ENCODE results near the gene SLC43A2. TPM values are rescaled to one million over a fixed set of nuclear protein-coding genes. Genes with fewer than 3 reads are reported as not detected.

Gene SLC43A2
- total and polyA plus RNA-seq, 4 donors: 0.63 to 7.9 (median 4.7) TPM

- Histone ChIP-seq H3K4me3 (ENCODE audit: low read depth in 1 of 3, low read length in 3 of 3) (no peak overlapping the region), H3K9me3 (ENCODE audit: control insufficient read depth in 4 of 4, low read length in 3 of 4) (no peaks in the 10 kb centered on the region), H3K9ac (ENCODE audit: low read depth in 1 of 2, low read length in 2 of 2) (no peak overlapping the region), H3K36me3 (ENCODE audit: control insufficient read depth in 4 of 4, insufficient read depth in 3 of 4, low read depth in 1 of 4, low read length in 3 of 4) (no peaks in the 10 kb centered on the region), H3K4me1 (ENCODE audit: control insufficient read depth in 4 of 4, insufficient read depth in 4 of 4, low read length in 3 of 4) (peaks cover 0 to 4% (median 0%) of the 10 kb centered on the region in 4 donors), H3K27me3 (ENCODE audit: control insufficient read depth in 4 of 4, insufficient read depth in 4 of 4, low read length in 3 of 4) (no peaks in the 10 kb centered on the region), H3K27ac (ENCODE audit: low read depth in 1 of 2, low read length in 2 of 2) (peak overlapping the region in 1 of 2 donors; percentile 3)
- TF ChIP-seq NR2F2 (IDR thresholded peaks at IDR 0.05): no peak
- TF ChIP-seq REST (IDR thresholded peaks at IDR 0.05): no peak
- TF ChIP-seq FOXA2 (IDR thresholded peaks at IDR 0.05): no peak
- TF ChIP-seq JUND (IDR thresholded peaks at IDR 0.05): no peak
- TF ChIP-seq FOXA1 (IDR thresholded peaks at IDR 0.05): no peak
- TF ChIP-seq TAF1 (conservative IDR thresholded peaks at IDR 0.05): no peak
- no peak for TF ChIP-seq ZBTB33 (IDR thresholded peaks at IDR 0.05)
- TF ChIP-seq EGR1 (IDR thresholded peaks at IDR 0.05; ENCODE audit: low read depth in 2 of 2): no peak
- 93% methylated on average over 33 of the region's 33 CpGs for WGBS
- no peak for DNase-seq (ENCODE audit: low spot score)
Measured at GRCh38 chr17:1588821-1589585, 39.6 kb downstream of the SLC43A2 start.

- Histone ChIP-seq H3K27ac (ENCODE audit: low read depth in 1 of 2, low read length in 2 of 2) (no peak overlapping the region), H3K36me3 (ENCODE audit: control insufficient read depth in 4 of 4, insufficient read depth in 3 of 4, low read depth in 1 of 4, low read length in 3 of 4) (no peaks in the 10 kb centered on the region), H3K4me3 (ENCODE audit: low read depth in 1 of 3, low read length in 3 of 3) (no peak overlapping the region), H3K4me1 (ENCODE audit: control insufficient read depth in 4 of 4, insufficient read depth in 4 of 4, low read length in 3 of 4) (peaks cover 0 to 4% (median 2%) of the 10 kb centered on the region in 4 donors), H3K27me3 (ENCODE audit: control insufficient read depth in 4 of 4, insufficient read depth in 4 of 4, low read length in 3 of 4) (no peaks in the 10 kb centered on the region), H3K9ac (ENCODE audit: low read depth in 1 of 2, low read length in 2 of 2) (no peak overlapping the region), H3K9me3 (ENCODE audit: control insufficient read depth in 4 of 4, low read length in 3 of 4) (no peaks in the 10 kb centered on the region)
- TF ChIP-seq MAX (IDR thresholded peaks at IDR 0.05) (no peak), FOXA2 (IDR thresholded peaks at IDR 0.05) (no peak)
- DNase-seq (ENCODE audit: low spot score): no peak
- 95% methylated on average over 14 of the region's 14 CpGs for WGBS
Measured at GRCh38 chr17:1584167-1584566, 44.5 kb downstream of the SLC43A2 start.

- no peaks in the 10 kb centered on the region for H3K36me3 ChIP-seq (ENCODE audit: control insufficient read depth in 4 of 4, insufficient read depth in 3 of 4, low read depth in 1 of 4, low read length in 3 of 4)
- H3K27me3 ChIP-seq (ENCODE audit: control insufficient read depth in 4 of 4, insufficient read depth in 4 of 4, low read length in 3 of 4): no peaks in the 10 kb centered on the region
- peaks cover 0 to 4% (median 2%) of the 10 kb centered on the region in 4 donors for H3K4me1 ChIP-seq (ENCODE audit: control insufficient read depth in 4 of 4, insufficient read depth in 4 of 4, low read length in 3 of 4)
- no peaks in the 10 kb centered on the region for H3K9me3 ChIP-seq (ENCODE audit: control insufficient read depth in 4 of 4, low read length in 3 of 4)
- 73% methylated on average over 6 of the region's 6 CpGs for WGBS
- no peak overlapping the region for H3K9ac ChIP-seq (ENCODE audit: low read depth in 1 of 2, low read length in 2 of 2)
- DNase-seq (ENCODE audit: low spot score): no peak
- no peak overlapping the region for H3K27ac ChIP-seq (ENCODE audit: low read depth in 1 of 2, low read length in 2 of 2)
- no peak overlapping the region for H3K4me3 ChIP-seq (ENCODE audit: low read depth in 1 of 3, low read length in 3 of 3)
- TF ChIP-seq JUND (IDR thresholded peaks at IDR 0.05) (no peak), YY1 (IDR thresholded peaks at IDR 0.05) (no peak), HNF4G (IDR thresholded peaks at IDR 0.05) (no peak), NR2F2 (IDR thresholded peaks at IDR 0.05) (no peak), RAD21 (IDR thresholded peaks at IDR 0.05) (no peak), FOXA1 (IDR thresholded peaks at IDR 0.05) (no peak)
Measured at GRCh38 chr17:1583556-1583955, 45.1 kb downstream of the SLC43A2 start.

Data from liver (tissue), 9 donors.